HG02588 (cell line): ENCODE measurements around the gene TSGA10IP.

Experiments
- ATAC-seq: cut with Tn5 transposase; IDR thresholded peaks from one replicate; pipeline ENCODE4 v1.9.1; 2021; ENCODE audit warnings: mild to moderate bottlenecking, moderate library complexity; ENCODE audit not compliant: unreplicated experiment

The TSGA10IP gene

GRCh38 chr11:66003291-66003690 lies 58.0 kb downstream of the TSGA10IP start:
- no peak for ATAC-seq

DNA sequence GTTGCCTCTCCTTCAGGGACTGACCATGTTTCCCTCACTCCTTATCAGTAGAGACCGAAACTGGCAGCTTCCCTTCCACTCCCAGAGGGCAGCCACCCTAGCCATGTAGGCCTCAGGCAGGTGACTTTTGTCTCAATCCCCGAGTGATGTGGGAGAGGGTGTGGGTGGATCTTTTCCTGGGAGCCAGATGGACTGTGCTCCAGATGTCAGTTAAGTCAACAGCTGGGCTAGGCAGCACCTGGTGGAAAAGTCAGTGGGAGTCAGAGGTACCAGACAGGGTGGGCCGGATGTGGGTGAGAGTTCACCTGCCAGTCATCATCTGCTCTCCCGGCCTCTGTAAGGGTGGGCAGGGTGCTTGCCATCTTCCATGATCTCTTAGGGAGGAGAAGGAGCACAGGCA lies 58.9 kb downstream of the TSGA10IP start:
- no peak for ATAC-seq

DNA sequence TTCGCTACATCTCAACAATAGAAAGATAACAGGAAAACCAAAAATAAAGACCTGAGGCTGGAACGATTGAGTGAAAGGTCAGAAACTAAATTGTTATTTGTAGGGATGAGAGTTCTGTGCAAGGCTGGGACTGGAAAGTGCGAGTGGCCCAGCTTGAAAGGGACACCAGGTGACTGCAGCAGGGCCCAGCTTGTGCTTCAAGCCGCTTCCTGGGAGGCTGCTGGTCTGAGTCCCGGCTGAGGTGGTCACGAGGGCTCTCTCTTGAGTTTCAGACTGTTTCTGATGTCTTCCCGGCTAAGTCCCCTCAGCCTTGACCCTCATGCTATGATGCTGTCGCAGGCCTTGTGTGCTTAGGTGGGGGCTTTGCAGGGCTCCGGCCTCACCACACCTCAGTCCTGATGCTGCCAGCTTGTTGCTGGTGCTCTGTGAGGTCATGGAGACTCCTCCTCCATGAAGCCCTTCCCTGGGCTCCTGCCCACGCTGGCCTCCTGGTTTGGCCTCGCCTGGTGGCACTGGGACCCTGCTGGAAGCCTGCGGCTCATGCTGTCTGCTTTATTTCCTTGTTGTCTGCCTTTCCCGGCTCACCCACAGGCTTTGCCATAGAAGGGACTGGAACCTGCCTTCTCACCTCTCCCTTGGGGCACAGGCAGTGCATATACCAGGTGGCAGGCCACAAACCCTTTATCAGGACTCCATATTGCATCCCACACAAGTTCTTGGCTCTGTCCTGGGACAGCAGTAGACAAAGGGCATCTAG lies 61.0 kb downstream of the TSGA10IP start:
- no peak for ATAC-seq

GRCh38 chr11:66006891-66007176 lies 61.6 kb downstream of the TSGA10IP start:
- ATAC-seq = no peak

GRCh38 chr11:66007201-66007634 lies 61.9 kb downstream of the TSGA10IP start:
- ATAC-seq = no peak

- ATAC-seq = no peak
These were observed 62.8 kb downstream of the TSGA10IP start for GRCh38 chr11:66008095-66008467.

- ATAC-seq = no peak
These were observed 63.3 kb downstream of the TSGA10IP start for GRCh38 chr11:66008468-66009101.
